Measurements from ENCODE around the gene SCGN.

- no peak for TF ChIP-seq POLR2AphosphoS5 (IDR thresholded peaks at IDR 0.05; ENCODE audit: borderline replicate concordance, low read depth, low read length)
- no peak for TF ChIP-seq EZH2 (IDR thresholded peaks at IDR 0.05)
These were observed 75.0 kb downstream of the SCGN start for GRCh38 chr6:25727028-25727427.
